GM18867 (cell line): ENCODE measurements around the gene WEE1.
"Not testable (repeated sequence)": the region's sequence is repeated elsewhere in the genome, so short reads cannot be mapped to it uniquely, and the experiment has no call there.

Experiments used
- ATAC-seq: cut with Tn5 transposase; IDR thresholded peaks from one replicate; pipeline ENCODE4 v1.9.1; 2021; ENCODE audit warnings: mild to moderate bottlenecking, moderate library complexity; ENCODE audit not compliant: unreplicated experiment

Gene WEE1

GRCh38 chr11:9619004-9619403, 45.5 kb downstream of the WEE1 start:
- ATAC-seq, result no peak

GRCh38 chr11:9619971-9620370, 46.5 kb downstream of the WEE1 start:
- no peak for ATAC-seq

- not testable (repeated sequence) for ATAC-seq
These were observed 48.9 kb downstream of the WEE1 start for GRCh38 chr11:9622353-9622752.

GRCh38 chr11:9623053-9623452, 49.6 kb downstream of the WEE1 start:
- ATAC-seq, result not testable (repeated sequence)

- ATAC-seq, result no peak
These were observed 51.0 kb downstream of the WEE1 start for GRCh38 chr11:9624448-9624847.

- no peak for ATAC-seq
These were observed 51.7 kb downstream of the WEE1 start for GRCh38 chr11:9625162-9625561.

GRCh38 chr11:9625728-9626127, 52.3 kb downstream of the WEE1 start:
- no peak for ATAC-seq

GRCh38 chr11:9626496-9627394, 53.3 kb downstream of the WEE1 start:
- ATAC-seq, result peak; percentile 68

- ATAC-seq, result peak; percentile 62
These were observed 55.6 kb downstream of the WEE1 start for GRCh38 chr11:9629064-9629463.

GRCh38 chr11:9633679-9634078, 60.2 kb downstream of the WEE1 start:
- ATAC-seq, result no peak

GRCh38 chr11:9636691-9637090, 63.2 kb downstream of the WEE1 start:
- ATAC-seq, result no peak

GRCh38 chr11:9639099-9639498, 65.6 kb downstream of the WEE1 start:
- ATAC-seq, result no peak
